ENCODE results near the gene ESM1.

Gene ESM1

DNA sequence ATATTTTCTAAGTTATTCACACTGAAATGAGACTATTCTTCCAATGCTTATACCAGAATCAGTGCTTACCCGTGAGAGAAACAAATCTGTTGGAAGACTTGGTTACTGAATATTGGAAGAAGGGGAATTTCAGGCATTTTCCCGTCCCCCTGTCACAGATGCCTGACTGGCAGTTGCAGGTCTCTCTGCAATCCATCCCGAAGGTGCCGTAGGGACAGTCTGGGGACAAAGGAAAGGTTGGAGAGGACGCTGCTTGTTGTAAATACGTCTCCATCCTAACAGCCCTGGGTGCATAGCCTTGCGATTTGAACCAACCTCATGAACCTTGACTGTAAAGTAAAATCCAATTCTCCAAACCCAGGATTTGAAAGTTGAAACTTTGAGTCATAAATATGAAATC, 3.5 kb downstream of the ESM1 start:
- DNase-seq = no peak

- no peak for DNase-seq
Observed at GRCh38 chr5:54975701-54976100, 9.7 kb downstream of the ESM1 start.

DNA sequence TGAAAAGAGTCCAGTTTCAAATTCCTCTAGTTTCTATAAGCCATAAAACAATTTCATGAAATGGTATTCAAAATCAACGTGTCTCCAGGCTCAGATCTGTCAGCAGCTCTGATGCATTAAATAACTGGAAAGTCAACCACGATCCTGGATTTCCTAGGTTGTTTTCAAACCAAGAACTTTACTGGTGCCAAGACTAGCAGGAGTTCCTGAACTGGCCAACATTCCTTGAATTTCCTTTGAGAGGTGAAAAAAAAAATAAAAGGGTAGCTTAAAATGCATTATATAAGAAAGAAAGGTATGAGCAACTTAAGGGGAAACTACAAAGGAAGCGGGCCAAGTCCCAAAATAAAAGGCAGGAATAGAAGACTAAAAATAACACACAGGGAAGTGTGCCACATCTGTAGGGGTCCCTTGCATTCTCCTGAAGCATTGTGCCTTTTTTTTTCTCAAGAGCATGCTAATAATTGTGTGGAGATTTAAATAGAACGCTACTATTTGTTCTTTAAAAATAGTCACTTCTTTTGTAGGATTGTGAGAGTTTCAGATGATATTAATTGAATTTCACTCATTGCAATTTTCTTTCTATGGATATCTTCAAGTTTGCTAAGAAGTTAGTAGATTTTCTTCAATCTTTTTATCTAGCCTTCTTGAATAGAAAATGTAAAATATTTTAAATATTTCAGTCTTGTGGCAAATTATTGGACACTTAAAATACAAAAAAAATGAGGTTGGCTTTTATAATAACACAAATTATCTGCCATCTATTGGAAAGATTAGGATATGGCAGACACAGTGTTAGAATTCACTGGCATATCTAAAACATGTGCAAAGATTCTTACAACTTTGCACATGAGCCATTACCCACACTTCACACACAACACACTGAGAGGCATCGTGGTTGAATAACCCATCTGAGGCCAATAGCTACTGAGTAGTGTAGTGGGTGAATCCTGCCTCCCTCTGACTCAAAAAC, 15.3 kb downstream of the ESM1 start:
- no peak for DNase-seq

DNA sequence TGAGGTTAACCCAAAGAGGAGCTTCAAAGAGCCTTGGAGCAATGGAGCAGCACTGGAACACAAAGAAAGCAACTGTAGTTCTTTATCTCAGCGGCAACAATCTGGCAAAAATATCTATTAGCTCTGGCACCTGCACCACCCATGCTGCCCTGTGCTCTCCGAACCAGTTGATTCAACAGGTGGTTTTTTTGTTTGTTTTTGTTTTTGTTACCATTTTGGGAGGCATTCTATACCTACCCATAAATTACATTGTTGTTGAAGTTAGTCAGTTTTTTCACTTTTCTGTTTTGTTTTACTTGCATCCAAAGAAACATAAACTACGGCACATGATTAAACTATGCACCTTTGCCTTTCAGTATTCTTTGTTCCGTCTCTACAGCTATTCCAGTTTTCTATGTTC, 16.2 kb downstream of the ESM1 start:
- no peak for DNase-seq

DNA sequence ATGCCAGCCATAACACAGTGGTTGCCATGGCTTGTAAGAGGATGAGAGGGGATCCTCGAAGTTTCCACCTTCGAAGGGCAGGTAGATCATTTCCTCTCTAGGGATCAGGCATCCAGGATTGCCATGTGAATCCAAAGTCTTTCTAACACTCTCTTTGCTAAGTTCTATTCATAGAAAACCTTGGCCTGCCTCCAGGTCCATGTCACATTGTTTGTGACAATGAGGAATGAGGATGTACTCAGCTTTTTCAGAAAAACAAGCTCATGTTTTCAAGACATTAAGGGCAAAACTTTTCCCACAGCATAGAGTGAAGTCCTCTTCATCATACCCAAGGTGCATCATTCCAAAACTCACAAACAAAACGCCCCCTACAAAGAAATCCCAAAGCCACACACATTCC, 19.6 kb downstream of the ESM1 start:
- DNase-seq = no peak

DNA sequence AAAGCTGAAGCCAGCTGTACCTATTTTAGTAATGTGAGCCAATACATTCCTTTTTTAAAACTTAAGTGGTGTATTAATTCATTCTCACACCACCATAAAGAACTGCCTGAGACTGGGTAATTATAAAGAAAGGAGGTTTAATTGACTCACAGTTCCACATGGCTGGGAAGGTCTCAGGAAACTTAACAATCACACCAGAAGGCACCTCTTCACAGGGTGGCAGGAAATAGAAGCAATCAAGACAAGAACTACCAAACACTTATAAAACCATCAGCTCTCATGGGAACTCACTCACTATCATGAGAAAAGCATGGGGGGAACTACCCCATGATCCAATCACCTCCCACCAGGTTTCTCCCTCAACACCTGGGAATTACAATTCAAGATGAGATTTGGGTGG, 21.0 kb downstream of the ESM1 start:
- DNase-seq = no peak

- no peak for DNase-seq
Observed at GRCh38 chr5:54959673-54960418, 25.5 kb downstream of the ESM1 start.

GRCh38 chr5:54956922-54957321, 28.5 kb downstream of the ESM1 start:
- no peak for DNase-seq

DNA sequence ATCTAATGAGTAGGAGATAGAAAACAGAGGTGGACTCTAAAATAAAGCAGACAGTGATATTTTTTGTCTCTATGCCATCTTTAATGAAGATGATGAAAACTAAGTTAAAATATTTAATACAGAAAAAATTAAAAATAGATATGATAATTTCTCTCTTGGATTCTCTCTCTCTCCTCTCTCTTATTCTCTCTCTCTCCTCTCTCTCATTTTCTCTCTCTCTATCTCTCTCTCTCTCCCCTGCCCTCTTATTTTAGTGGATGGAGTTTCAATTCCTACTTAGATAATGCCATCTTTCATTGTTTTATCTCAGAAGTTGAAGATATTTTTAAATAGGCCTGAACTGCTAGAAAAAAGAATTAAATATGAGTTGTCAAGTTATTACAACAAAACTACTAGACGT, 38.2 kb downstream of the ESM1 start:
- no peak for DNase-seq

GRCh38 chr5:54946306-54946819, 39.0 kb downstream of the ESM1 start:
- no peak for DNase-seq

DNA sequence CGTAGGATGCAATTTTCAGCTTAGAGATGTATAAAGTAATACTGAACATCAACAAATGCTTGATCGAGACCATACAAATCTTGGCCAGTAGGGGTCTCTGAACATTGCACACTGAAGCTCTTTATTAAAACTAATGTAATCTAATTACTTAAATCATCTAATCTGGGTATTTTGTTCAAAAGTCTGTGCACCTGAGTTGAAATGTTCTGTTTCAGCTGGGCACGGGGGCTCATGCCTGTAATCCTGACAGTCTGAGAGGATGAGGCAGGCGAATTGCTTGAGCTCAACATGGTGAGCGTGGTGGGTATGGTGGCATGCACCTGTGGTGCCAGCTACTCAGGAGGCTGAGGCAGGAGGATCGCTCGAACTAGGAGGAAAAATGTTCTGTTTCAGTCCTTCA, 41.0 kb downstream of the ESM1 start:
- DNase-seq = peak; percentile 45

- DNase-seq = no peak
Observed at GRCh38 chr5:54942064-54942778, 43.2 kb downstream of the ESM1 start.

DNA sequence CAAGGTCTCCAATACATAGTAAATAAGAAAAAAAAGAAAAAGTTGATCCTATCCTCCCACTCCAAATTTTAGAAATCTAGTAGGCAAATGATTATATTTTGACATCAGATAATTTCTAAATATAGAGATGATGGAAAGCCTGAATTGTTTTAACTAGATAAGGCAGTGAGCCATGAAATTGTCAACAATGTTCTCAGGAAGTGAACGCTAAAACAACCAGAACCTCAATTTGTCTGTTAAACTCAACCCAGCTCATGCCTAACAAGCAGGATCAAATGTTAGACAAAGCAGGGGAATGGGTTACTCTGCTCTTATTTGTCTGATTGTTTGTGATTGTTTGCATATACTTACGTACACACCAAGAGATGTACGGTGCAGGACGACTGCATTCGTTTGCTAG, 49.2 kb downstream of the ESM1 start:
- no peak for DNase-seq

DNA sequence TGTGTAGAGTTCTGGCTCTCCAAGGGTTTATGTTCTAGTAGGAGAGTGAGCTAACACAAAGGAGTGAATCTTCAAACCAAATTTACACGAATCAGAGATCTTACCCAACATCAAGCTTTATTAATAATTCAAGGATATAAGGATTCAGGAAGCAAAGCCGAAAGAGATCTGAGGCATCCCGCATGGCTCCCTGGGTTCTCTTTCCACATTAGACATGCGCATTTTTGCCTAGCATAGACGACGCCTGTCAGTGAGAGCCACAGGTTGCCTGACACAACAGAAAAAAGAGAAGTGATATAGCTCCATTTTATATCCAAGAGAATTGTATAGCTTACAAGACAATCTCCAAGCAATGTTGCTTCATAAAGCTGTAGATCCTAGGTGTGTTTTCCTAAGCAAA, 52.6 kb downstream of the ESM1 start:
- no peak for DNase-seq

- no peak for DNase-seq
Observed at GRCh38 chr5:54930736-54931135, 54.7 kb downstream of the ESM1 start.

All from fibroblast of skin of scalp (primary cell).